GM15510 (cell line): ENCODE data around the gene TSHZ2.

Experiments
- POLR2A ChIP-seq: IDR thresholded peaks from 3 replicates; pipeline ENCODE4 v1.6.1; 2011; ENCODE audit warnings: borderline replicate concordance; ENCODE audit not compliant: insufficient read length; ENCODE audit errors: extremely low read depth

Gene TSHZ2

DNA sequence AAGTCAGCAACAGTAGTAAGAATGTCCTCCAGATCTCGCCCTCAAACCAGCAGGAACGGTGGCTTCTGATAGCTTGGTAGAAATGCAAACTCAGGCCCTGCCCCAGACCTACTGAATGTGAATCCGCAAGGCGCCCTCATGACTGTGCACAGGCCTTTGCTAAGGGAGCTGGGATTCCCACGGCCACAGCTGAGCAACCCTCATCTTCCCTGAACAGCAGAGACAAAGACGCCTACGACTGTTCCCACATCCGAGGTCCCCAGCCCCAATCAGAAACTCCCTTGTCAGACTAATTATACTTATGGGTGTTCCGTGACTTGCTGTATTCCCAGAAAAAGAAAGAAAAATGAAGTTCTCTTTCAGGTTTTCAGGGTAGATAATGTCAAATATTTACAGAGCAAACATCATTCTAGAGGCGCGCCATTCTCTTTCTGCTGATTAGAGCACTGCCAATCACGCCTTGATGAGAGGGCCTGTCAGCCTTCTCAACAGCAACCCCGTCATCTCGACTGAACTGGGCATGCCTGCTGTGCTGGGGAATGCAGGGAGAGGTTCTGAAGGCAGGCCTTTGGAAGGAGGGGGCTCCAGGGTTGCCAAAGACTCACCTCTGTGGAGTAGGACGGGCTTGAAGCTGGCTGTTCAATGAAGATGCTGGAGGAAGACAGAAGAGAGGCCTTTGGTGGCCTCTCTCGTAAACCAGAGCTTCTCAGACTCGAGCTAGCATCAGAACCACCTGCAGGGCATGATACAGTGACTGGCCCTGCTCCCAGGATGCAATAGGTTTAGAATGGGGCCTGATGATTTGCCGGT is 541.5 kb downstream of the TSHZ2 start:
- TF ChIP-seq POLR2A, result no peak

GRCh38 chr20:53515749-53516148 is 543.6 kb downstream of the TSHZ2 start:
- no peak for TF ChIP-seq POLR2A

GRCh38 chr20:53517146-53517545 is 545.0 kb downstream of the TSHZ2 start:
- no peak for TF ChIP-seq POLR2A

- TF ChIP-seq POLR2A, result no peak
Observed at GRCh38 chr20:53522026-53522425, 549.9 kb downstream of the TSHZ2 start.

DNA sequence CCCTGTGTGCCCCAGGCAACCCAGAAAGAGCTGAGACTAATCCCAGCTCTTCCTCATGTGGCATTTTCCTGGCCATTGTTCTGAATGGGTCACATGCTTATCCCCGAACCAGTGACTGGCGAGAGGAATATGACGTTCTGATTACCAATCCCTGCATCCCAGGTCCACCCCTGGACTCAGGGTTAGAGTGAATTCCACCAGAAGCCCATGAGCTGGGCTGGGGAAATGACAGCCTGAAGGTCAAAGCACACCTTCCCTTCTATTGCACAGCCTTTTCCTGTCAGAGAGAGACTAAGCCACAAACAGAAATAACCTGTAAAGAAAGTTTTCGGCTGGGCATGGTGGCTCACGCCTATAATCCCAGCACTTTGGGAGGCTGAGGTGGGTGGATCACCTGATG is 550.5 kb downstream of the TSHZ2 start:
- TF ChIP-seq POLR2A, result no peak

- TF ChIP-seq POLR2A, result no peak
Observed at GRCh38 chr20:53524589-53525312, 552.6 kb downstream of the TSHZ2 start.

GRCh38 chr20:53527196-53527595 is 555.0 kb downstream of the TSHZ2 start:
- TF ChIP-seq POLR2A, result no peak

GRCh38 chr20:53529658-53530057 is 557.5 kb downstream of the TSHZ2 start:
- TF ChIP-seq POLR2A, result no peak

- no peak for TF ChIP-seq POLR2A
Observed at GRCh38 chr20:53530440-53530839, 558.3 kb downstream of the TSHZ2 start.

DNA sequence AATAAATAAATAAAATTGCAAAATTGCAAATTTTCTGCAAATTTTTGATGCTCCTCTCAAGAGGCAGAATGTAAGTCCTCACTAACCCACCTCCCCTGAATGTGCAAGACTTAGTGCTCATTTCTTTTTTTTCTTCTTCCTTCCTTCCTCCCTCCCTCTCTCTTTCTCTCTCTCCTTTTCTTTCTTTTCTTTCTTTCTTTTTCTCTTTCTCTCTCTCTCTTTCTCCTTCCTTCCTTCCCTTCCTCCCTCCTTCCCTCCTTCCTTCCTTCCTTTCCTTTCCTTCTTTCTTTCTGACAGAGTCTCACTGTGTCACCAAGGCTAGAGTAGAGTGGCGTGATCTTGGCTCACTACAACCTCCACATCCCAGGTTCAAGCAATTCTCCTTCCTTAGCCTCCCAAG is 561.3 kb downstream of the TSHZ2 start:
- no peak for TF ChIP-seq POLR2A

DNA sequence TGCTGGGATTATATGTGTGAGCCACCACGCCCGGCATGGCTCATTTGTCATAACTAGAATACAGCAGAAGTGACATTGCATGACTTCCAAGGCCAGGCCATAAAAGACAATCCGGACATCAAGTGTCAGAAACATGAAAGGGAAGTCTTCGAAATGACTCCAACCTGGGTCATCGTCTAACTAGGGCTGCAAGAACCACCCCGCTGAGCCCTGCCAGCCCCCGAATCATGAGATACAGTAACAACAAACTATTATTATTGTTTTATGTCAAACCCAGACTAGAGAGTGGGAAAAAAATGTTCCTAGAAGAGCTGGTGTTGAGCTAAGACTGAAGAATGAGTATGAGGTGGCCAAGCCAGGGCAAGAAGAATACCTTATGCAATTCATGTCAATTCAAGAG is 561.9 kb downstream of the TSHZ2 start:
- TF ChIP-seq POLR2A, result no peak

- no peak for TF ChIP-seq POLR2A
Observed at GRCh38 chr20:53535878-53536277, 563.7 kb downstream of the TSHZ2 start.

DNA sequence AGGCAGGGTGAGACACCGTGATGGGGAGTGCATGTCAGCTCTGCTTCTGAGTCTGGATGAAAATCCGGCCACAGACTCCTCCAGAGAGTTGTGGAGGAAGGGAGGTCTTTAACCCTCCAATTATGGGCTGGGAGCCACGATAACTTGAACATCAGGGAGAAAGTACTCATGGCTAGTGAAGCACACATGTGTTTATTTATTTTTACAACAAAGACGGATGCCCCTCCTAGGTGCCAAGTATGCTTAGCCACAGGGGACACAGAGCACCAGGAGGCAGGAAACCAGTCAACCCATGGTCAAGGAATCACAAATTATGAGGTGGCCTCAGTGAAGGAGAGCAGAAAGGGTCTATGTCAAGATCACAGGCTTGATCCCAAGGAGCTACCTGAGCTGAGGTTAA is 567.4 kb downstream of the TSHZ2 start:
- TF ChIP-seq POLR2A, result no peak
